ENCODE measurements around the gene LAT. TPM values are rescaled to one million over a fixed set of nuclear protein-coding genes. Genes with fewer than 3 reads are reported as not detected.

The LAT gene
- total RNA-seq, 1 experiment from 2014 or later = 4.3 TPM

DNA sequence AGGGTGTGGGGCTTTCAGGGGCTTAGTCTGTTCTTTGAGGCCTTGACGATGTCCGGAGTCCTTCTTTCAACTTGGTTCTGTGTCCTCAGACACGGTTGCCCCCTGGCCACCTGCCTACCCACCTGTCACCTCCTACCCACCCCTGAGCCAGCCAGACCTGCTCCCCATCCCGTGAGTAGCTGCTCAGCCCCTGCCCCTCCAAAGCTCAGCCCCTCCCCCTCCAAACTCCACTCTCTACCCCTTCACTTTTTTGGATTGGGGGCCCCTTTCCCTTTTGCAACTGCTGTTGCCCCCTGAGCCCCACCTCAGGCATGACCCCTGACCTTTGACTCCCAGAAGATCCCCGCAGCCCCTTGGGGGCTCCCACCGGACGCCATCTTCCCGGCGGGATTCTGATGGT lies 1.2 kb downstream of the LAT start:
- no peak overlapping the region for H3K27ac Mint-ChIP-seq
- TF ChIP-seq, protein P1, sequence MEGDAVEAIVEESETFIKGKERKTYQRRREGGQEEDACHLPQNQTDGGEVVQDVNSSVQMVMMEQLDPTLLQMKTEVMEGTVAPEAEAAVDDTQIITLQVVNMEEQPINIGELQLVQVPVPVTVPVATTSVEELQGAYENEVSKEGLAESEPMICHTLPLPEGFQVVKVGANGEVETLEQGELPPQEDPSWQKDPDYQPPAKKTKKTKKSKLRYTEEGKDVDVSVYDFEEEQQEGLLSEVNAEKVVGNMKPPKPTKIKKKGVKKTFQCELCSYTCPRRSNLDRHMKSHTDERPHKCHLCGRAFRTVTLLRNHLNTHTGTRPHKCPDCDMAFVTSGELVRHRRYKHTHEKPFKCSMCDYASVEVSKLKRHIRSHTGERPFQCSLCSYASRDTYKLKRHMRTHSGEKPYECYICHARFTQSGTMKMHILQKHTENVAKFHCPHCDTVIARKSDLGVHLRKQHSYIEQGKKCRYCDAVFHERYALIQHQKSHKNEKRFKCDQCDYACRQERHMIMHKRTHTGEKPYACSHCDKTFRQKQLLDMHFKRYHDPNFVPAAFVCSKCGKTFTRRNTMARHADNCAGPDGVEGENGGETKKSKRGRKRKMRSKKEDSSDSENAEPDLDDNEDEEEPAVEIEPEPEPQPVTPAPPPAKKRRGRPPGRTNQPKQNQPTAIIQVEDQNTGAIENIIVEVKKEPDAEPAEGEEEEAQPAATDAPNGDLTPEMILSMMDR (conservative IDR thresholded peaks at IDR 0.05) = no peak
- H2BK20ac ChIP-seq (ENCODE audit: low read depth, low read length, poor library complexity, severe bottlenecking) = no peak overlapping the region
- H3K27ac ChIP-seq (ENCODE audit: insufficient read length, low read depth, low read length) = no peak overlapping the region
- H2BK12ac ChIP-seq (ENCODE audit: insufficient read length, low read depth, low read length) = no peak overlapping the region
- no peaks in the 10 kb centered on the region for H3K79me2 ChIP-seq (ENCODE audit: insufficient read depth, low read length)
- no peaks in the 10 kb centered on the region for H4K20me1 ChIP-seq (ENCODE audit: control insufficient read depth, insufficient read depth, insufficient read length)
- no peak overlapping the region for H3K4me2 ChIP-seq (ENCODE audit: insufficient read depth, insufficient read length, low read length)
- H4K8ac ChIP-seq (replicated peaks; ENCODE audit: insufficient read length, low read depth, low read length) = no peak overlapping the region
- no peak overlapping the region for H4K91ac ChIP-seq (ENCODE audit: insufficient read length, low read depth, low read length)
- no peak overlapping the region for H3K9ac ChIP-seq (ENCODE audit: extremely low read depth, insufficient read length, low read length)
- H2AK5ac ChIP-seq (ENCODE audit: insufficient read length, low read length) = no peak overlapping the region
- no peak overlapping the region for H3K23ac ChIP-seq (ENCODE audit: insufficient read length, low read depth, low read length)
- H3K79me1 ChIP-seq (ENCODE audit: insufficient read depth, low read depth, low read length, poor library complexity, severe bottlenecking) = no peaks in the 10 kb centered on the region
- WGBS (ENCODE audit: extremely low coverage, insufficient read length, low lambda C conversion rate) = no CpG with 5 or more reads among the region's 9 CpGs
- no peak overlapping the region for H2BK120ac ChIP-seq (ENCODE audit: low read depth, low read length, poor library complexity, severe bottlenecking)
- H3T11ph ChIP-seq (ENCODE audit: low read length) = no peak overlapping the region
- no peaks in the 10 kb centered on the region for H3K4me1 ChIP-seq (ENCODE audit: insufficient read depth, low read length)
- no peaks in the 10 kb centered on the region for H3K9me3 ChIP-seq (ENCODE audit: control insufficient read depth, low read depth, low read length)
- H2AFZ ChIP-seq (ENCODE audit: low read length) = no peak overlapping the region
- H3K23me2 ChIP-seq (ENCODE audit: insufficient read length, low read depth, low read length, poor library complexity, severe bottlenecking) = no peaks in the 10 kb centered on the region
- no peaks in the 10 kb centered on the region for H3K27me3 ChIP-seq (ENCODE audit: insufficient read depth, low read length)
- H2BK5ac ChIP-seq (ENCODE audit: insufficient read length, low read length) = no peak overlapping the region
- no peak overlapping the region for H4K5ac ChIP-seq (ENCODE audit: insufficient read length, low read depth, low read length)
- H3K4ac ChIP-seq (ENCODE audit: low read depth, low read length) = no peak overlapping the region
- H2BK15ac ChIP-seq (ENCODE audit: low read depth, low read length) = no peak overlapping the region
- no peak overlapping the region for H3K4me3 Mint-ChIP-seq
- no peak overlapping the region for H3K18ac ChIP-seq (ENCODE audit: insufficient read length, low read depth, low read length)
- H3K56ac ChIP-seq (ENCODE audit: insufficient read length, low read depth, low read length) = no peak overlapping the region
- no peaks in the 10 kb centered on the region for H3K27me3 Mint-ChIP-seq (ENCODE audit: low read depth)
- H3K36me3 Mint-ChIP-seq (ENCODE audit: insufficient read depth in 1 of 3, low read depth in 3 of 3) = peaks cover 12 to 30% (median 28%) of the 10 kb centered on the region in 3 experiments
- H3K9me3 Mint-ChIP-seq = peaks cover 4 to 6% of the 10 kb centered on the region in 2 experiments; a peak in 3 of 5 replicates
- DNase-seq = no peak
- no peaks in the 10 kb centered on the region for H3K4me1 Mint-ChIP-seq
- H3K14ac ChIP-seq (ENCODE audit: insufficient read depth, low read length) = no peak overlapping the region
